K562 (cell line): ENCODE results near the gene PTOV1. TPM values are rescaled to one million over a fixed set of nuclear protein-coding genes. Genes with fewer than 3 reads are reported as not detected.

Experiments used
- ATAC-seq: fragments of 200-7000 bp; cut with Tn5 transposase; 3 replicates; pipeline ENCODE4 v1.9.1; 2020; ENCODE audit warnings: moderate library complexity
- BruUV-seq: library from RNA; stranded (reverse); fragments of 400-500 nt; replicated peaks from 2 replicates; lab custom pipeline; 2021; lab: Mats Ljungman, UMichigan
- CTCF ChIA-PET: fragments of 300-600 bp; formaldehyde crosslinking; extraction: SDS; loops from one replicate; lab custom pipeline; 2021; ENCODE audit warnings: low intra/inter-chr PET ratio; lab: Yijun Ruan, JAX
- POLR2A ChIA-PET: fragments of 300-600, 350-650 bp; sonication (Branson Sonifier 250); formaldehyde crosslinking; extraction: SDS; loops from one replicate; lab custom pipeline; 2021; ENCODE audit warnings: antibody characterized with exemption, inconsistent platforms; lab: Yijun Ruan, JAX
- DNase-seq, 4 experiments: peaks; one replicate each; pipeline versions ENCODE4 v3.0.0 to v3.0.0-alpha.2; 2011 to 2018; ENCODE audit warnings: low spot score in 3 of 4, mixed read lengths in 3 of 4; ENCODE audit errors: extremely low read depth in 1 of 4
- FAIRE-seq: peaks from 2 replicates; lab custom pipeline; 2011; peaks lifted over from hg19 to GRCh38; lab: Jason Lieb, UNC
- H2AFZ ChIP-seq: 2 replicates; pipeline ENCODE4 v1.6.0; 2011; ENCODE audit warnings: low read depth, low read length, control low read depth, inconsistent platforms
- H3K27ac ChIP-seq: fragments of 200-600 bp; 3 replicates; pipeline ENCODE4 v1.8.0; 2011; ENCODE audit warnings: low read depth, mild to moderate bottlenecking, control low read depth, inconsistent platforms, low read length, moderate library complexity, mixed read lengths; ENCODE audit errors: extremely low read depth
- H3K27me3 ChIP-seq, 2 experiments: fragments of 300-600 bp in 1 of 2; 2 replicates in 1 of 2; 3 replicates in 1 of 2; pipeline versions ENCODE4 v1.6.0 to v1.8.0; 2011; ENCODE audit warnings: inconsistent platforms in 2 of 2, low read length in 2 of 2, mild to moderate bottlenecking in 1 of 2, mixed read lengths in 1 of 2, moderate library complexity in 1 of 2; ENCODE audit not compliant: control insufficient read depth in 2 of 2, insufficient read depth in 2 of 2
- H3K36me3 ChIP-seq: fragments of 300-600 bp; 3 replicates; pipeline ENCODE4 v1.8.0; 2011; ENCODE audit warnings: mild to moderate bottlenecking, low read length, inconsistent platforms; ENCODE audit not compliant: control insufficient read depth, insufficient read depth
- H3K4me1 ChIP-seq, 2 experiments: fragments of 200-600 bp in 1 of 2; replicated peaks in 1 of 2; 2 replicates in 1 of 2; 3 replicates in 1 of 2; pipeline versions ENCODE4 v1.5.1 to v1.8.0; 2011; ENCODE audit warnings: inconsistent platforms in 2 of 2, low read length in 2 of 2, mild to moderate bottlenecking in 1 of 2, mixed read lengths in 1 of 2, moderate library complexity in 1 of 2; ENCODE audit not compliant: control insufficient read depth in 2 of 2, insufficient read depth in 2 of 2
- H3K4me2 ChIP-seq: 2 replicates; pipeline ENCODE4 v1.6.1; 2011; ENCODE audit warnings: low read length, control low read depth, inconsistent platforms, mixed read lengths; ENCODE audit not compliant: insufficient read depth
- H3K4me3 ChIP-seq: fragments of 200-600 bp; sonication (generic), shearing (Covaris generic); 2 replicates; pipeline ENCODE4 v1.5.1; 2016; ENCODE audit warnings: control low read depth, inconsistent platforms
- H3K79me2 ChIP-seq: fragments of 200-600 bp; 3 replicates; pipeline ENCODE4 v1.8.0; 2011; ENCODE audit warnings: low read length, inconsistent platforms; ENCODE audit not compliant: control insufficient read depth, insufficient read depth
- H3K9ac ChIP-seq, 2 experiments: 2 replicates each; pipeline versions ENCODE4 v1.6.0 to v1.6.1; 2011; ENCODE audit warnings: low read depth in 2 of 2, low read length in 2 of 2, control low read depth in 1 of 2, inconsistent platforms in 1 of 2, mild to moderate bottlenecking in 1 of 2, mixed read lengths in 1 of 2; ENCODE audit not compliant: insufficient read depth in 1 of 2
- H3K9me1 ChIP-seq: one replicate; pipeline ENCODE4 v1.6.0; 2011; ENCODE audit warnings: inconsistent platforms, mild to moderate bottlenecking, low read length, moderate library complexity; ENCODE audit not compliant: control insufficient read depth, insufficient read depth
- H3K9me3 ChIP-seq: replicated peaks from 2 replicates; pipeline ENCODE4 v1.5.1; 2011; ENCODE audit warnings: low read depth, low read length, inconsistent platforms; ENCODE audit not compliant: control insufficient read depth, insufficient read depth
- H4K20me1 ChIP-seq: replicated peaks from 2 replicates; pipeline ENCODE4 v1.6.1; 2011; ENCODE audit warnings: low read length, inconsistent platforms, mixed read lengths; ENCODE audit not compliant: control insufficient read depth, insufficient read depth
- KDM2B ChIP-seq: fragments of 250-450 bp; sonication (Bioruptor Pico); IDR thresholded peaks from 2 replicates; pipeline ENCODE4 v1.8.0; 2021; ENCODE audit warnings: mild to moderate bottlenecking, moderate library complexity
- PHB2 ChIP-seq: fragments of 450-650 bp; IDR thresholded peaks from 2 replicates; pipeline ENCODE4 v1.6.1; 2017; ENCODE audit warnings: low read depth
- POLR2G ChIP-seq: fragments of 200-400 bp; formaldehyde crosslinking; IDR thresholded peaks from 2 replicates; pipeline ENCODE4 v1.6.1; 2017; ENCODE audit warnings: low read depth, mild to moderate bottlenecking, antibody characterized with exemption, low read length, moderate library complexity
- RBM39 ChIP-seq: fragments of 200-400 bp; formaldehyde crosslinking; optimal IDR thresholded peaks from 2 replicates; pipeline ENCODE3; 2018; ENCODE audit warnings: low read depth, low read length
- WHSC1 ChIP-seq: IDR thresholded peaks from one replicate; pipeline ENCODE4 v1.6.1; 2012; ENCODE audit warnings: low read length, control low read depth, inconsistent platforms
- whole genome bisulfite sequencing: fragments of 100-300 bp; shearing (Covaris generic); methylation state at CpG from one replicate; pipeline ENCODE4 v1.1.6; 2016; ENCODE audit warnings: low coverage, mixed read lengths; ENCODE audit not compliant: insufficient coverage; ENCODE audit errors: missing lambda C conversion rate; 5-methylcytosine and 5-hydroxymethylcytosine counted together
- in situ Hi-C: fragments of 300-500 bp; cut with MboI; formaldehyde crosslinking; loops from 4 replicates; pipeline ENCODE4 v1.15.0; 2018; ENCODE audit warnings: inconsistent platforms, mixed read lengths
- intact Hi-C: fragments of 100-400 bp; cut with micrococcal nuclease; formaldehyde crosslinking; loops from 2 replicates; pipeline ENCODE4 v1.14.2; 2022
- polyA plus RNA-seq, 8 experiments: library from polyadenylated mRNA; depleted of rRNA in 4 of 8; stranded (reverse) in 5 of 8; unstranded in 3 of 8; fragments of >200 nt; fragmentation: Nextera tagmentation in 2 of 8; fragmentation: Illumina TruSeq in 1 of 8; extraction: Ambion mirVana in 2 of 8; extraction: Trizol in 1 of 8; gene quantifications; 2 replicates each; pipeline versions ENCODE4 v1.2.1 to v1.2.3, GENCODE V29; 2011 to 2014; ENCODE audit warnings: inconsistent platforms in 1 of 8, missing spikeins in 1 of 8
- total RNA-seq, 7 experiments: library from RNA; depleted of rRNA in 6 of 7; stranded (reverse); fragments of >200 nt in 6 of 7; fragmentation: Illumina TruSeq in 2 of 7; extraction: Trizol in 2 of 7; gene quantifications; 2 replicates each; pipeline versions ENCODE4 v1.2.1 to v1.2.3, GENCODE V29; 2011 to 2021; ENCODE audit warnings: low replicate concordance in 1 of 7
- TF ChIP-seq, protein P1 (sequence below): sonication (generic); formaldehyde crosslinking; IDR thresholded peaks from 2 replicates; pipeline ENCODE4 v1.8.0; 2022; ENCODE audit warnings: missing genetic modification reagents, mild to moderate bottlenecking, borderline replicate concordance
- TF ChIP-seq, protein P2 (sequence below), 2 experiments: fragments of 450-650 bp in 1 of 2; sonication (generic) in 1 of 2; formaldehyde crosslinking; conservative IDR thresholded peaks; 2 replicates each; pipeline versions ENCODE4 v1.4.0 to v1.8.1; 2020 to 2022; ENCODE audit warnings: mild to moderate bottlenecking in 1 of 2, missing genetic modification reagents in 1 of 2
- TF ChIP-seq, protein P3 (sequence below), 3 experiments: fragments of 200-800 bp in 1 of 3; fragments of 250-450 bp in 1 of 3; fragments of 450-650 bp in 1 of 3; sonication (Bioruptor Pico) in 1 of 3; sonication (Bioruptor generic) in 1 of 3; formaldehyde crosslinking in 1 of 3; IDR thresholded peaks; 2 replicates each; pipeline versions ENCODE4 v1.6.1 to v1.8.0; 2016 to 2022; ENCODE audit warnings: mild to moderate bottlenecking in 2 of 3, missing genetic modification characterization in 2 of 3, missing compliant biosample characterization in 1 of 3, moderate library complexity in 1 of 3

PTOV1 gene
- total and polyA plus RNA-seq, 9 of the 15 experiments (the other 6 are each of a cell fraction or from before 2014, with no cell fraction given) = 4.9 to 169 (median 43.5) TPM

DNA sequence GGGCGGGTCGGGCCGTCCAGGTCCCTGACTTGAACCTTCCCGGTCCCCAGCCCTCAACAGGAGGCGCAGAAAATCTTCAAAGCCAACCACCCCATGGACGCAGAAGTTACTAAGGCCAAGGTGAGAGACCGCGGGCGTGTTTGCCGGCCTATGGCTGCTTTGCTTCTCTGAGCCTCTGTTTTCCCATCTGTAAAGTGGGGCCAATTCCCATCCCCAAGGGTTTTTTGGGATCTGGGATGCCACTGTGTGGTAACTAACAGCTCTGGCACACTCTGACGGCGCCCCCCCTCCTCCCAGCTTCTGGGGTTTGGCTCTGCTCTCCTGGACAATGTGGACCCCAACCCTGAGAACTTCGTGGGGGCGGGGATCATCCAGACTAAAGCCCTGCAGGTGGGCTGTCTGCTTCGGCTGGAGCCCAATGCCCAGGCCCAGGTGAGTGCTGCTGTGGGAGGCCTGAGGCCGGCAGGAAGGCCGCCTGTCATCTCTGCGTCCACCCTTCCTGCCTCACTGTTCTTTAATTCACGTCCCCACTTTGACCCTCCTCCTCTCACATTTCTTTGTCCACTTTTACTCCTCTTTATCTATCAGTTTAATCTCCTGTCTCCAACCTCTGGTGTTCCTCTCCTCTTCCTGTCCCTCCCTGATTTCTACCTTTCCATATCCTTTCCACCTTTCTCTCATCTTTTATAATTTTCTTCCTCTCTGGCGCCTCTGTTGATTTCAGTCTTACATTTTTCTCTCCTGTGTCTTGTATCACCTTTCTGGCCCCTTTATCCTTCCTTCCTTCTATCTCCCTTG lies 44.9 kb upstream of the PTOV1 start (continued):
- TF ChIP-seq, protein P1, sequence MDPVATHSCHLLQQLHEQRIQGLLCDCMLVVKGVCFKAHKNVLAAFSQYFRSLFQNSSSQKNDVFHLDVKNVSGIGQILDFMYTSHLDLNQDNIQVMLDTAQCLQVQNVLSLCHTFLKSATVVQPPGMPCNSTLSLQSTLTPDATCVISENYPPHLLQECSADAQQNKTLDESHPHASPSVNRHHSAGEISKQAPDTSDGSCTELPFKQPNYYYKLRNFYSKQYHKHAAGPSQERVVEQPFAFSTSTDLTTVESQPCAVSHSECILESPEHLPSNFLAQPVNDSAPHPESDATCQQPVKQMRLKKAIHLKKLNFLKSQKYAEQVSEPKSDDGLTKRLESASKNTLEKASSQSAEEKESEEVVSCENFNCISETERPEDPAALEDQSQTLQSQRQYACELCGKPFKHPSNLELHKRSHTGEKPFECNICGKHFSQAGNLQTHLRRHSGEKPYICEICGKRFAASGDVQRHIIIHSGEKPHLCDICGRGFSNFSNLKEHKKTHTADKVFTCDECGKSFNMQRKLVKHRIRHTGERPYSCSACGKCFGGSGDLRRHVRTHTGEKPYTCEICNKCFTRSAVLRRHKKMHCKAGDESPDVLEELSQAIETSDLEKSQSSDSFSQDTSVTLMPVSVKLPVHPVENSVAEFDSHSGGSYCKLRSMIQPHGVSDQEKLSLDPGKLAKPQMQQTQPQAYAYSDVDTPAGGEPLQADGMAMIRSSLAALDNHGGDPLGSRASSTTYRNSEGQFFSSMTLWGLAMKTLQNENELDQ = no peak
- TF ChIP-seq RBM39 = no peak
- no peak for TF ChIP-seq WHSC1
- TF ChIP-seq, protein P2, sequence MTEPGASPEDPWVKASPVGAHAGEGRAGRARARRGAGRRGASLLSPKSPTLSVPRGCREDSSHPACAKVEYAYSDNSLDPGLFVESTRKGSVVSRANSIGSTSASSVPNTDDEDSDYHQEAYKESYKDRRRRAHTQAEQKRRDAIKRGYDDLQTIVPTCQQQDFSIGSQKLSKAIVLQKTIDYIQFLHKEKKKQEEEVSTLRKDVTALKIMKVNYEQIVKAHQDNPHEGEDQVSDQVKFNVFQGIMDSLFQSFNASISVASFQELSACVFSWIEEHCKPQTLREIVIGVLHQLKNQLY (CRISPR knock-in tag; conservative IDR thresholded peaks at IDR 0.05) = no peak

DNA sequence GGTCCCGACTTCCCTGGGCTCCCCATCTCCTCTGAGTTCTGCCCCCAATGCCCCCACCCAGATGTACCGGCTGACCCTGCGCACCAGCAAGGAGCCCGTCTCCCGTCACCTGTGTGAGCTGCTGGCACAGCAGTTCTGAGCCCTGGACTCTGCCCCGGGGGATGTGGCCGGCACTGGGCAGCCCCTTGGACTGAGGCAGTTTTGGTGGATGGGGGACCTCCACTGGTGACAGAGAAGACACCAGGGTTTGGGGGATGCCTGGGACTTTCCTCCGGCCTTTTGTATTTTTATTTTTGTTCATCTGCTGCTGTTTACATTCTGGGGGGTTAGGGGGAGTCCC lies 44.4 kb upstream of the PTOV1 start:
- H4K20me1 ChIP-seq = peaks cover 5% of the 10 kb centered on the region
- CTCF ChIA-PET = no interaction called here
- TF ChIP-seq POLR2G (peak; percentile 54), KDM2B (CRISPR knock-in tag) (no peak), PHB2 (no peak)
- TF ChIP-seq, protein P3, sequence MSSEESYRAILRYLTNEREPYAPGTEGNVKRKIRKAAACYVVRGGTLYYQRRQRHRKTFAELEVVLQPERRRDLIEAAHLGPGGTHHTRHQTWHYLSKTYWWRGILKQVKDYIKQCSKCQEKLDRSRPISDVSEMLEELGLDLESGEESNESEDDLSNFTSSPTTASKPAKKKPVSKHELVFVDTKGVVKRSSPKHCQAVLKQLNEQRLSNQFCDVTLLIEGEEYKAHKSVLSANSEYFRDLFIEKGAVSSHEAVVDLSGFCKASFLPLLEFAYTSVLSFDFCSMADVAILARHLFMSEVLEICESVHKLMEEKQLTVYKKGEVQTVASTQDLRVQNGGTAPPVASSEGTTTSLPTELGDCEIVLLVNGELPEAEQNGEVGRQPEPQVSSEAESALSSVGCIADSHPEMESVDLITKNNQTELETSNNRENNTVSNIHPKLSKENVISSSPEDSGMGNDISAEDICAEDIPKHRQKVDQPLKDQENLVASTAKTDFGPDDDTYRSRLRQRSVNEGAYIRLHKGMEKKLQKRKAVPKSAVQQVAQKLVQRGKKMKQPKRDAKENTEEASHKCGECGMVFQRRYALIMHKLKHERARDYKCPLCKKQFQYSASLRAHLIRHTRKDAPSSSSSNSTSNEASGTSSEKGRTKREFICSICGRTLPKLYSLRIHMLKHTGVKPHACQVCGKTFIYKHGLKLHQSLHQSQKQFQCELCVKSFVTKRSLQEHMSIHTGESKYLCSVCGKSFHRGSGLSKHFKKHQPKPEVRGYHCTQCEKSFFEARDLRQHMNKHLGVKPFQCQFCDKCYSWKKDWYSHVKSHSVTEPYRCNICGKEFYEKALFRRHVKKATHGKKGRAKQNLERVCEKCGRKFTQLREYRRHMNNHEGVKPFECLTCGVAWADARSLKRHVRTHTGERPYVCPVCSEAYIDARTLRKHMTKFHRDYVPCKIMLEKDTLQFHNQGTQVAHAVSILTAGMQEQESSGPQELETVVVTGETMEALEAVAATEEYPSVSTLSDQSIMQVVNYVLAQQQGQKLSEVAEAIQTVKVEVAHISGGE (CRISPR knock-in tag; IDR thresholded peaks at IDR 0.05) = no peak
- TF ChIP-seq, all 486 proteins: peak for 1
- Histone ChIP-seq H3K9ac (peak overlapping the region in 1 of 2 experiments; percentile 43; a peak in 1 of 4 replicates), H2AFZ (no peak overlapping the region), H3K27me3 (no peaks in the 10 kb centered on the region), H3K4me1 (peaks cover 25 to 64% of the 10 kb centered on the region in 2 experiments), H3K9me1 (no peaks in the 10 kb centered on the region), H3K4me3 (no peak overlapping the region), H3K4me2 (no peak overlapping the region), H3K27ac (no peak overlapping the region), H3K36me3 (peaks cover 63% of the 10 kb centered on the region), H3K9me3 (no peaks in the 10 kb centered on the region), H3K79me2 (no peaks in the 10 kb centered on the region)
- no peak for FAIRE-seq
- TSS peak; percentile 60 for BruUV-seq
- in situ Hi-C loops (no loop called here), intact Hi-C loops (loop anchor here (5.0 kb wide), 1 partner anchor 39 kb away; the partner anchor contains the start of gene AP2A1)
- POLR2A ChIA-PET = interaction anchor here (1.2 kb wide), 1 partner anchor 130 kb away, joined by 3 read pairs; no protein-coding TSS in a partner anchor
- DNase-seq = no peak
- WGBS = 96% methylated on average over 5 of the region's 8 CpGs
- no peak for ATAC-seq
